Mucosa of rectum (tissue), 2 donors: Measurements from ENCODE around the gene MAP3K19.

Experiments
- H3K27ac ChIP-seq, 2 donors: one replicate each; pipeline ENCODE4 v1.7.0; 2013; ENCODE audit warnings: inconsistent platforms in 2 of 2, low read depth in 2 of 2, low read length in 2 of 2
- H3K27me3 ChIP-seq, 2 donors: one replicate each; pipeline ENCODE4 v1.7.0; 2013; ENCODE audit warnings: low read length in 2 of 2; ENCODE audit not compliant: control insufficient read depth in 2 of 2, insufficient read depth in 2 of 2
- H3K36me3 ChIP-seq, 2 donors: one replicate each; pipeline ENCODE4 v1.7.0; 2013; ENCODE audit warnings: low read length in 2 of 2; ENCODE audit not compliant: control insufficient read depth in 2 of 2, insufficient read depth in 2 of 2
- H3K4me1 ChIP-seq, 2 donors: one replicate each; pipeline ENCODE4 v1.7.0; 2013; ENCODE audit warnings: low read length in 2 of 2, mild to moderate bottlenecking in 1 of 2; ENCODE audit not compliant: control insufficient read depth in 2 of 2, insufficient read depth in 2 of 2
- H3K4me3 ChIP-seq, 2 donors: one replicate each; pipeline ENCODE4 v1.7.0; 2013; ENCODE audit warnings: low read length in 2 of 2
- H3K9ac ChIP-seq, 2 donors: one replicate each; pipeline ENCODE4 v1.7.0; 2013; ENCODE audit warnings: low read length in 2 of 2, low read depth in 1 of 2, mild to moderate bottlenecking in 1 of 2
- H3K9me3 ChIP-seq, 2 donors: one replicate each; pipeline ENCODE4 v1.7.0; 2013; ENCODE audit warnings: low read length in 2 of 2; ENCODE audit not compliant: control insufficient read depth in 2 of 2
- donor health status: healthy.
- donor health status: Normal muscosa, but diverticular disease.

The MAP3K19 gene

GRCh38 chr2:134936691-134937090 is 110.6 kb downstream of the MAP3K19 start:
- Histone ChIP-seq H3K27ac (no peak overlapping the region), H3K36me3 (peaks cover 27 to 40% of the 10 kb centered on the region in 2 donors), H3K9ac (no peak overlapping the region), H3K4me3 (no peak overlapping the region), H3K4me1 (peaks cover 2 to 9% of the 10 kb centered on the region in 2 donors), H3K9me3 (no peaks in the 10 kb centered on the region), H3K27me3 (no peaks in the 10 kb centered on the region)

GRCh38 chr2:134934641-134935040 is 112.6 kb downstream of the MAP3K19 start:
- no peak overlapping the region for H3K9ac ChIP-seq
- peaks cover 13 to 26% of the 10 kb centered on the region in 2 donors for H3K36me3 ChIP-seq
- H3K4me1 ChIP-seq, result peaks cover 2 to 9% of the 10 kb centered on the region in 2 donors
- no peaks in the 10 kb centered on the region for H3K9me3 ChIP-seq
- no peaks in the 10 kb centered on the region for H3K27me3 ChIP-seq
- H3K4me3 ChIP-seq, result no peak overlapping the region
- no peak overlapping the region for H3K27ac ChIP-seq

- H3K27me3 ChIP-seq, result no peaks in the 10 kb centered on the region
- H3K9ac ChIP-seq, result no peak overlapping the region
- H3K4me3 ChIP-seq, result no peak overlapping the region
- peaks cover 2 to 9% of the 10 kb centered on the region in 2 donors for H3K4me1 ChIP-seq
- peaks cover 11 to 24% of the 10 kb centered on the region in 2 donors for H3K36me3 ChIP-seq
- H3K9me3 ChIP-seq, result no peaks in the 10 kb centered on the region
- H3K27ac ChIP-seq, result no peak overlapping the region
Measured at GRCh38 chr2:134934150-134934549, 113.1 kb downstream of the MAP3K19 start.

- Histone ChIP-seq H3K27ac (no peak overlapping the region), H3K27me3 (no peaks in the 10 kb centered on the region), H3K4me3 (no peak overlapping the region), H3K4me1 (peaks cover 2 to 9% of the 10 kb centered on the region in 2 donors), H3K36me3 (peaks cover 8 to 19% of the 10 kb centered on the region in 2 donors), H3K9me3 (no peaks in the 10 kb centered on the region), H3K9ac (no peak overlapping the region)
Measured at GRCh38 chr2:134933732-134934131, 113.5 kb downstream of the MAP3K19 start.

- Histone ChIP-seq H3K27ac (no peak overlapping the region), H3K27me3 (no peaks in the 10 kb centered on the region), H3K36me3 (peaks cover 3 to 15% of the 10 kb centered on the region in 2 donors), H3K9ac (no peak overlapping the region), H3K9me3 (no peaks in the 10 kb centered on the region), H3K4me1 (peaks cover 2 to 9% of the 10 kb centered on the region in 2 donors), H3K4me3 (no peak overlapping the region)
Measured at GRCh38 chr2:134932864-134933526, 114.3 kb downstream of the MAP3K19 start.

GRCh38 chr2:134927195-134927594 is 120.1 kb downstream of the MAP3K19 start:
- H3K27ac ChIP-seq, result no peak overlapping the region
- H3K9ac ChIP-seq, result no peak overlapping the region
- H3K27me3 ChIP-seq, result no peaks in the 10 kb centered on the region
- peaks cover 0 to 2% of the 10 kb centered on the region in 2 donors for H3K4me1 ChIP-seq
- no peaks in the 10 kb centered on the region for H3K9me3 ChIP-seq
- H3K36me3 ChIP-seq, result peaks cover 0 to 3% of the 10 kb centered on the region in 2 donors
- H3K4me3 ChIP-seq, result no peak overlapping the region

GRCh38 chr2:134926231-134926931 is 120.9 kb downstream of the MAP3K19 start:
- Histone ChIP-seq H3K4me1 (peaks cover 0 to 4% of the 10 kb centered on the region in 2 donors), H3K9ac (no peak overlapping the region), H3K27ac (no peak overlapping the region), H3K36me3 (peaks cover 0 to 3% of the 10 kb centered on the region in 2 donors), H3K4me3 (no peak overlapping the region), H3K27me3 (no peaks in the 10 kb centered on the region), H3K9me3 (no peaks in the 10 kb centered on the region)

GRCh38 chr2:134924912-134925311 is 122.3 kb downstream of the MAP3K19 start:
- no peaks in the 10 kb centered on the region for H3K9me3 ChIP-seq
- no peak overlapping the region for H3K27ac ChIP-seq
- no peaks in the 10 kb centered on the region for H3K27me3 ChIP-seq
- H3K9ac ChIP-seq, result no peak overlapping the region
- no peak overlapping the region for H3K4me3 ChIP-seq
- H3K36me3 ChIP-seq, result peaks cover 0 to 3% of the 10 kb centered on the region in 2 donors
- peaks cover 6 to 10% of the 10 kb centered on the region in 2 donors for H3K4me1 ChIP-seq

- Histone ChIP-seq H3K4me3 (peak overlapping the region; percentile 95 to 97), H3K36me3 (peaks cover 0 to under 1% of the 10 kb centered on the region in 2 donors), H3K4me1 (peaks cover 16 to 18% of the 10 kb centered on the region in 2 donors)
Measured at GRCh38 chr2:134919341-134920210, 127.7 kb downstream of the MAP3K19 start.

More at GRCh38 chr2:134919341-134920210, 127.7 kb downstream of the MAP3K19 start:
- Histone ChIP-seq H3K27ac (peak overlapping the region; percentile 99), H3K9ac (peak overlapping the region; percentile 99), H3K27me3 (no peaks in the 10 kb centered on the region), H3K9me3 (no peaks in the 10 kb centered on the region)
